ENCODE results near the gene TAGLN2. TPM values are rescaled to one million over a fixed set of nuclear protein-coding genes. Genes with fewer than 3 reads are reported as not detected.

The TAGLN2 gene
- total RNA-seq, 1 donor from 2014 or later, result 138 TPM

- TF ChIP-seq, protein P1, sequence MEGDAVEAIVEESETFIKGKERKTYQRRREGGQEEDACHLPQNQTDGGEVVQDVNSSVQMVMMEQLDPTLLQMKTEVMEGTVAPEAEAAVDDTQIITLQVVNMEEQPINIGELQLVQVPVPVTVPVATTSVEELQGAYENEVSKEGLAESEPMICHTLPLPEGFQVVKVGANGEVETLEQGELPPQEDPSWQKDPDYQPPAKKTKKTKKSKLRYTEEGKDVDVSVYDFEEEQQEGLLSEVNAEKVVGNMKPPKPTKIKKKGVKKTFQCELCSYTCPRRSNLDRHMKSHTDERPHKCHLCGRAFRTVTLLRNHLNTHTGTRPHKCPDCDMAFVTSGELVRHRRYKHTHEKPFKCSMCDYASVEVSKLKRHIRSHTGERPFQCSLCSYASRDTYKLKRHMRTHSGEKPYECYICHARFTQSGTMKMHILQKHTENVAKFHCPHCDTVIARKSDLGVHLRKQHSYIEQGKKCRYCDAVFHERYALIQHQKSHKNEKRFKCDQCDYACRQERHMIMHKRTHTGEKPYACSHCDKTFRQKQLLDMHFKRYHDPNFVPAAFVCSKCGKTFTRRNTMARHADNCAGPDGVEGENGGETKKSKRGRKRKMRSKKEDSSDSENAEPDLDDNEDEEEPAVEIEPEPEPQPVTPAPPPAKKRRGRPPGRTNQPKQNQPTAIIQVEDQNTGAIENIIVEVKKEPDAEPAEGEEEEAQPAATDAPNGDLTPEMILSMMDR (conservative IDR thresholded peaks at IDR 0.05), result no peak
- Mint-ChIP-seq H3K4me1 (ENCODE audit: unreplicated experiment) (peaks cover 10% of the 10 kb centered on the region), H3K27me3 (no peaks in the 10 kb centered on the region), H3K27ac (no peak overlapping the region), H3K9me3 (no peaks in the 10 kb centered on the region), H3K36me3 (peaks cover 18% of the 10 kb centered on the region), H3K4me3 (no peak overlapping the region)
- no peak for DNase-seq (ENCODE audit: extremely low spot score, unreplicated experiment)
Observed at GRCh38 chr1:159930216-159930615, 4.9 kb upstream of the TAGLN2 start.

DNA sequence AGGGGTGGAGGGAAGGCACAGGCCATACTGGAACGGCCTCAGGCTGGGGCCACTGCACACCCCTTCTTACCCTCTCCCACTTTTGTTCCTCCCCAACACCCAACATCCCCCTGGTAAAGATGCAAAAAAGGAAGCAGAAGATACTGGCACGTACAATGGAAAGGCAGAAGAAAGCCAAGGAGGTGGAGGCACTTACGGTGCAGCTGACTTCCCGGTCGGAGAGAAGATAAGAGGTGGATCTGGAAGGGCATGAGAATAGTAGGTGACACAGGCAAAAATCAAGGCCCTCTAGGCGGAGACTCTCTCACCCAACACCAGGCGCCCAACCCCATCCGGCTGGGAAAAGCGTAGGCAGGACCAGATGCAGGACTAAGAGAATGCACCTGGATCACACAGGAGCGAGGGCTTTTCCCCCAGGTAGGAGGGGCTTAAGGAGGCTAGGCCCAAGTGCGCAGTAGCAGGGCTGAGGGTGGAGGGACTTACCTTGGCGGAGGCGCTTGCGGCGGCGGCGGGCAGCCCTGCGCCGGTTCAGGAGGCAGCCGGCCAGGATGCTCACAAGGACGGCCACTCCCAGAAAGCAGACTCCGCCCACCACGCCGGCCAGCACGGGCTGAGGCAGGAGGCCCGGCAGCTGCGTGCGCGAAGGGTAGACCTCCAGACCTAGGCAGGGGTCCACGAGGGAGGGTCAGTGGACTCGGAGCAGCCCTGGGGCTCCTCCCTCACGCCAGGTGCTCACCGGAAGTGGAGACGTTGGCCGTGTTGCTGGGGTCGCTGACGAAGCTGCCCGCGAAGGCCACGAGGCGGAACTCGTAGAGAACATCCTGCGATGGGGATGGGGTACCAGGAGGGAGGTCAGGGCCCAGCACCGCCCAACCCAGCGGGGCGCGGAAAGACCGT is 4.1 kb upstream of the TAGLN2 start:
- H3K27me3 Mint-ChIP-seq, result no peaks in the 10 kb centered on the region
- H3K4me1 Mint-ChIP-seq (ENCODE audit: unreplicated experiment), result peaks cover 10% of the 10 kb centered on the region
- no peak overlapping the region for H3K27ac Mint-ChIP-seq
- H3K9me3 Mint-ChIP-seq, result no peaks in the 10 kb centered on the region
- H3K36me3 Mint-ChIP-seq, result peaks cover 18% of the 10 kb centered on the region
- TF ChIP-seq, protein P1 (conservative IDR thresholded peaks at IDR 0.05), result no peak
- DNase-seq (ENCODE audit: extremely low spot score, unreplicated experiment), result no peak
- no peak overlapping the region for H3K4me3 Mint-ChIP-seq

GRCh38 chr1:159928491-159929050 is 3.3 kb upstream of the TAGLN2 start:
- H3K27ac Mint-ChIP-seq, result no peak overlapping the region
- H3K27me3 Mint-ChIP-seq, result no peaks in the 10 kb centered on the region
- H3K9me3 Mint-ChIP-seq, result no peaks in the 10 kb centered on the region
- TF ChIP-seq, protein P1 (conservative IDR thresholded peaks at IDR 0.05), result no peak
- H3K4me1 Mint-ChIP-seq (ENCODE audit: unreplicated experiment), result peaks cover 16% of the 10 kb centered on the region
- H3K36me3 Mint-ChIP-seq, result peaks cover 13% of the 10 kb centered on the region
- H3K4me3 Mint-ChIP-seq, result no peak overlapping the region
- DNase-seq (ENCODE audit: extremely low spot score, unreplicated experiment), result no peak

DNA sequence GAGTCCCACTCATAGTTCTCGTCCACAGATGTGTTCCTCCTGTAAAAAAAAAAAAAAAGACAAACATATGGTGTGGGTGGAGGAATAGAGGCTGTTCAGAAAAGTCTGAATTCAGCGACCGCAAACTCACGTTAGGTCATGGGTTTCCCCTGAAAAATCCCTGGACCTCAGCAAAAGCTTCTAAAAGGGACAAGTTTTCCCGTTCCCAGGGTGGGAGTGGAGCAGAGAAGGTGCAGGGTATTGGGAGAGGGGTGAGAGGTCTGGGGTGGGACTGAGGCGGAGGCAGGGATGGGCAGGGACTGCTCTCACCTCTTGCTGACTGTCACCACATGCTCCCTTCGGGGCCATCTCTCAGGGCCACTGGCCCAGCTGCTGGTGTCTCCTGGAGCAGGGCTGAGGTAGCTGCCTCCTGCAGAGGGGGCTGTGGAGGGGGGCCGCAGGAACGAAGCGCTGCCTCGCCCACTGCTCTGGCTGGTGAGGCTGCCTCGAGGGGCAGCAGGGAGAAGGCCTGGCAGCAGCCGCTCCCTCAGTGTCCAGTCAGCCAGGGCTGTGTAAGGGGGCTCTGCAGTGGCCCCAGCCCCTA is 2.6 kb upstream of the TAGLN2 start:
- H3K4me1 Mint-ChIP-seq (ENCODE audit: unreplicated experiment), result peaks cover 20% of the 10 kb centered on the region
- peaks cover 7% of the 10 kb centered on the region for H3K36me3 Mint-ChIP-seq
- TF ChIP-seq, protein P1 (conservative IDR thresholded peaks at IDR 0.05), result no peak
- no peaks in the 10 kb centered on the region for H3K27me3 Mint-ChIP-seq
- H3K9me3 Mint-ChIP-seq, result no peaks in the 10 kb centered on the region
- no peak overlapping the region for H3K27ac Mint-ChIP-seq
- DNase-seq (ENCODE audit: extremely low spot score, unreplicated experiment), result no peak
- H3K4me3 Mint-ChIP-seq, result no peak overlapping the region

- Mint-ChIP-seq H3K4me1 (ENCODE audit: unreplicated experiment) (peaks cover 24% of the 10 kb centered on the region), H3K27me3 (no peaks in the 10 kb centered on the region), H3K27ac (peak overlapping the region; percentile 22), H3K4me3 (no peak overlapping the region), H3K9me3 (no peaks in the 10 kb centered on the region), H3K36me3 (peaks cover 5% of the 10 kb centered on the region)
- no peak for DNase-seq (ENCODE audit: extremely low spot score, unreplicated experiment)
- TF ChIP-seq, protein P1 (conservative IDR thresholded peaks at IDR 0.05), result no peak
Observed at GRCh38 chr1:159927211-159927848, 2.0 kb upstream of the TAGLN2 start.
